SK-N-SH (cell line): Measurements from ENCODE around the gene GJA3.

Source experiments
- CTCF ChIP-seq: fragments of 200-600 bp; sonication (generic); IDR thresholded peaks from 2 replicates; pipeline ENCODE4 v1.6.1; 2017; ENCODE audit warnings: antibody characterized with exemption, mild to moderate bottlenecking, moderate library complexity
- YY1 ChIP-seq: IDR thresholded peaks from 2 replicates; pipeline ENCODE4 v1.4.0; 2012; ENCODE audit warnings: low read depth, mild to moderate bottlenecking

GRCh38 chr13:20156702-20157101, 4.2 kb downstream of the GJA3 start:
- TF ChIP-seq YY1 (no peak), CTCF (no peak)
